Cerebellar cortex (tissue), 1 donor: ENCODE data around the gene TSPOAP1.
A peak's percentile ranks its signal among the peaks of the same experiment; 100 is the strongest.

ENCODE experiments used
- DNase-seq: peaks from one replicate; pipeline ENCODE4 v3.0.0-alpha.2; 2015; ENCODE audit warnings: low spot score

TSPOAP1 gene

DNA sequence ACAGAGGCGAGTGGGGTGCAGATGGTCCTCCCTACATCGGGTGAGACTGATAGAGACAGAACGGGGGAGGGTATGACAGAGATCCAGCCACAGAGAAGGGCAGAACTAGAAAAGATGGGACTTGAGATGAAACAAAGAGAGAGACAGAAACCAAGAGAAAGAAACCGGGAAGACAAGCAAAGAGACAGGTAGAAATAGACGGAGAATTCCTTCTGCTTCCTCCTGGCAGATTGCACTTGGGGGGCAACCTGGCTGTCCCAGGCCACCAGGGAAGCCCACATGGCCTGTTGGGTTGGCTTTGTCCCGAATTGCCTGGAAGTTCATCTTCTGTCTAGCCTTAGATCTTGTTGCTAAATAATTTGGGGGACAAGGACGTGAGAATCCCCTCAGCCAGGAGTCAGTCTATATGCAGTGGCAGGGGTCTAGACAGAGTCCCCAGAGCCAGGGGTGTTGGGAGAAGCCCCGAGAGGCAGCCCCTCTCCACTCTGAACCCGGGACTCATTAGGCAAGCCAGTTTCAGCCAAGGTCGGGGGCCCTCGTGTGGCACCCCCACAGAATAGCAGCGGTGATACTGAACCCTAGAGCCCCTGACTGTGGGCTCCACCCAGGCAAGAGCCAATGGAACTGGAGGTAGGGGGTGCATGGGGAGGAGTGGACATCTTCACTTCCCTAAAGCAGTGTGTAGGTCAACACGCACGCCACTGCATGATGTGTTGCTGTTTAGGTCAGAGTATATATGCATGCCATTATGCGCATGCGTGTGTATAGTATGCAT is 627 bp upstream of the TSPOAP1 start:
- peak; percentile 23 for DNase-seq

DNA sequence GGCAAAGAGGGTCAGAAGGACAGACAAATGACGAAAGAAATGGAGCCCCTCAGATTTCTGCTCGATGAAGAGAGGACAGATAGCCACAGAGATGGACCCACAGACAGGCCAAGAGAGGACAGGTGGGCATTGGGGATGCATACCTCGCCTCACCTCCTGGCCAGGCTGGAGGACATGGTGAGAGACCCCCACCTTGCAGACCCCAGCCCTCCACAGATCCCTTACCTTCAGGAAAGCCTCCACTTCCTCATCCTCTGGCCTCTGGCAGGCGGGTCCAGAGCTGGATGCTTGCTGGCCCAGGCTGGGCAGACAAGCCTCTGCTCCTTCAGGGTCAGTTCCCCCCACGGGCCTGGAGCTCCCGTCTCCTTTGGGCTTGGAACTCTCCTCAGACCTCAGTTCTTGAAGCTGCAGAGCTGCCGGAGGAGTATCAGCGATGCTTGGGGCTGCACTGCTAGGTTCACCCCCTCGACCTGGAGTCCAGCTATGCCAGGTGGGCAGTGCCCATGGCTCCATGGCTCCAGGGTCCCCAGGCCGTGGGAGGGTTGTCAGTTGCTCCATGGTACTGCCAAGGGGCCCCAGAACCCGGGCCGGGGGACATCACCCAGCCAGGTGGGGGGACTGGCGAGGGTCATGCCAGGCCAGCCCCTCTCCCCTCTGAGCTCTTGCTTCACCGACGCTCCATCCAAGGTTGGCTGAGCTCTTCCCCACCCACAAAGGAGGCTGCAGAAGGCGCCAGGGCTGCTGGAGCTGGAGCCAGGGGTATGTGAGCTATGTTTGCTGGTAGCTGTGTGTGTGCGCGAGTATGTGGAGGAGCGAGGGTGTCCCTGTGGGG is 1.0 kb downstream of the TSPOAP1 start:
- DNase-seq, result peak; percentile 21

DNA sequence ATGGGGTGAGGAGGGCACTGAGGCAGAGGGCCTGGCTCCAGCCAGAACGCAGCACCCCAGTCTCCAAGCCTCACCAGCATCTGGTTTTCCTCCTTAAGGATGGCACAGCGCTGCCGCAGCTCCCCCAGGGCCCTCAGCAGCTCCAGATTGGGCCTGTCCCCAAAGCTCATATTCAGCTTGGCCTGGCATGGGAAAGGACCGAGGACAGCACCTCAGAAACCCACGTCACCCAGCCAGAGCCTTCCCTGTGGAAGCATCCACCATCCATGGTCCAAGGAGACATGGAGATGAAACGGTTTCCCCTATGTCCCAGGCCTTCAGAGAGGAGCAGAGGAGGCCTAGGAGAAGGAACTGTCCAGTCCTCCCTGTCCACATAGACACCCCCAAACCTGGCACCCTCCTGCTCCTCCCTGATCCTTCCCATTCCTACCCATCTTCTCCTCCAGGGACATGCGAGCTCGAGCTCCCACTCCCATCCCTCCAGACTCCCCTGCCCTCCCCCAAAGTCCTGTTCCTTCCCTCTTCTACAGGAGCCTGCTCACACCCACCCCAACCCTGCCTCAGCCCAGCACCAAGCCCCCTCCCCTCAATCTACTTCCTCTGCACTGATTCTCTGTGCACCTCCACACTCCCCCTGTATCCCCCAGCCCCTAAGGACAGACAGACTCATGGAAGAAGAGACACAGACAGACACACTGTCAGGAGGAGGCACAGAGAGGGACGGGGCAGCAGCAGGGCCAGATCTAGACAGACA is 1.8 kb downstream of the TSPOAP1 start:
- peak; percentile 17 for DNase-seq

DNA sequence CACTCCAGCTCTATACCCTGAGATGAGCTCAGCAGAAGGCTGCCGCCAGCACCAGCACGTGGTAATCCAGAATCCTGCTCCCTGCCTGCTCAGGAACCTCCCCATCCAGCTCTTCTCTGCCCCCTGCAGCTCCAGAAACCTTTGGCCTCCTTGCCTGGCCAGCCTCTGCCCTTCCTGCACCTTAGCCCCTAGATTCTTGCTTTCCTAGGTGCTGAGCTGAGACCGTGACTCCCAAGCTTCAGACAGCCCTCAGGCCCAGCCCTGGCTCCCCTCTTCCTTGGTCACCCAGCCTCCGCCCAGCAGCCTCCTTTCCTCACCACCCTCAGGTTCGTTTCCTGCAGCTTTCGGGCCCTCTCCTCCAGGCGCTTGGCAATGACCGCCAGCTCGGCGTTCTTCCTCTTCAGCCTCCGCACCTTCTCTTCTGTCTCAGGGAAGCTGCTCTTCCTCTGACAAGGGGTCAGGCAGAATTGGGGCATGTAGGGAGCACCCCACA is 2.6 kb downstream of the TSPOAP1 start:
- peak; percentile 25 for DNase-seq

DNA sequence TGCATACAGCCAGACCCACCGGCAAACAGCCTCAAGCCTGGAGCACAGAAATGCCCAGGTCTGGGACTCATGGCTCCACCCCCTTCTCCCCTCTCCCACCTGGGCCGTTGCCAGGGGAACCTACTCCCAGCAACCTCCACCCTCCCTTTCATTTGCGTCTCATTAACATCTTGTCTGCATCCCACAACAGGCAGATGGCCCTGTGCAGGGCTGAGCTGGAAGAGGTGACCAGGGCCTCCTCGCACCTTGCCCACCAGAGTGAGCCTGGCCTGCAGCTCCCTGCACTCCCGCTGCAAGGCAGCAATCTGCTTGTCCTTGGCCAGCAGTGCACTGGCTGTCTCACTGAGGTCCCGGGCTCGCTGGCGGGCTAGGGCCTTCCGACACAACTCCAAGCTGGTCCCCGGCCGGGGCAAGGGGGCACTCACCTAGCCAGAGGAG is 3.3 kb downstream of the TSPOAP1 start:
- DNase-seq, result peak; percentile 68

DNA sequence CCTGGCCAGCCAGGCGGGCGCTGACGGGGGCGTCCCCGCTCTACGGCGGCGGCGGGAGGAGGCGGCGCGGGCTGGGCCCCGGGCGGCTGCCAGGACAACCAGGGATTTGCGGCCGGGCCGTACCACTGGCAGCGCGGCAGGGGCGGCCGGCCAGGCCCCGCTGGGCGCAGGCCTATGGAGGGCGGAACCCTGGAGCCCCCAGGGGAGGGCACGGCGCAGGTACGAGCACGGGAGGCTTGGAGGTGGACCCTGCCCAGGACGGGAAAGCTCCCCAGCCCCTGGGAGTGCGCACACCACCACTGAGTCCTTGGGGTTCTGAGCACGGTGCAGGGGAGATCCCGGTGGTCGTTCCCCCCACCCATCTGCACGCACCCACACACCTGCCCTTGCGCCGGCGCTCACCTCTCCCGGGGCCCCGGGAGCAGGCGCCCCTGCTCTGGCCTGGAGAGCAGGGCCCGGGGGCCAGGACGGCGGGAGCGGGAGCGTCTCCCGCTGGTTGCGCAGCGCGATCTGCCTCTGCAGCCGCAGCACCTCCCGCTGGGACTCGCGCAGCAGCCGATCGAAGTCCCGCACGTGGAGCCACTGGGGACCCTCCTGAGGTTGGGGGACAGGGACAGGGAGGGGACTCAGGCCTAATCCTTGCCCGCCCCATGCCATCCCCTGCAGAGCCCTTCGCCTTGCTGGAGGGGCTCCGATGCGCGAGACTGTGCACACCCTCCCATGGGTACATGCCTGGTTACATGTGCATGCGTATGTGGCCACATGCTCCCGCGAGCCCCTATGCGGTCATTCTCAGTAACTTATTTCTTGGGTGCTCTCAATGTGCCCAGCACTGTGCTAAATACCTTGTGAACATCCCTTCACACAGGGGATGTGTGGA is 3.9 kb downstream of the TSPOAP1 start:
- DNase-seq, result peak; percentile 40

DNA sequence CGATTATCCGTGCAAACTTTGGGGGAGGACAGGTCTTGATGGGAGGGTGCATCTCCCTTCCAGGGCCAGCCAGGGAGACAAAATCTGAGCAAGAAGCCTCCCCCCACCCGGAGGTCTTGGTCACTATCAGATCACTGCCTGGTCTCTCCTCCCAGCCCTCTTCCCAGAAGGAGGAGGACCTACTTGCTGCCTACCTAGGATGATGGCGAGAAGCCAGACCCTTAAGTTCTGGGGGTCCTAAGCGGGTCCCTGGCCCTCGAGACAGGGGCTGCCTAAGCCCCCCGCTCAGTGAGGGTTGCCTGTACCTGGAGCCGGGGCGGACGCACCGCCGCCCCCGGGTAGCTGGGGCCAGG is 4.6 kb downstream of the TSPOAP1 start:
- peak; percentile 32 for DNase-seq

DNA sequence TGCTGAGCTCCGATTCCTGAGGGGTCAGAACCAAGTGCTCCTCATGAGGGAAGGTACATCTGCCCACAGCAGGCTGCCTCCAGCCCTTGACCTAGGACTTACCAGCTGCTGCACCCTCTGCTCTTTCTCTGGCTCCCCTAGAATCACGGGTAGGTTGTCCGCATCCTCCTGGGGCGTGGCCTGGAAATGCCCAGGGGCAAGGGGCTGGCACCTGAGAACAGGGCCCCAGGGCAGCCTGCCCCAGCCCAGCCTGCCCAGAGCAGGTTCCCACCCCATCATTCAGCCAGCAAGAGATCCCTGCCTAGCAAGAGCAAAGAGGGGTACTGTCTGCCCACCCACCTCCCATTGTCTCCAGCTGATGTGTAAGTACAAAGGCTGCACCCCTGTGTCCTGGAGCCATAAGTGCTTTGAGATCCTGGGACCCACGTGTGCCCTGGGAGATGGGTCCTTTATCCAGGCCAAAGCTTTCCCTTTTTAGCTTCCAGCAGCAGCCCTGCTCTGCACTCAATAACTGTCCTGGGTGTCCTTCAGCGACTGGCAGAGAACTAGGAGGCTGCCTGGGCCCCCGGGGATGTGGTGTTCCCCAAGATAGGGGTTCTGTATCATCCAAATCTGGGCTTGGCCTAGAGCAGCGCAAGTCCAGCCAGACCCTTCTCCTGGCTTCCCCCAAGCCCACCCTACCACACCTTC is 5.1 kb downstream of the TSPOAP1 start:
- no peak for DNase-seq

DNA sequence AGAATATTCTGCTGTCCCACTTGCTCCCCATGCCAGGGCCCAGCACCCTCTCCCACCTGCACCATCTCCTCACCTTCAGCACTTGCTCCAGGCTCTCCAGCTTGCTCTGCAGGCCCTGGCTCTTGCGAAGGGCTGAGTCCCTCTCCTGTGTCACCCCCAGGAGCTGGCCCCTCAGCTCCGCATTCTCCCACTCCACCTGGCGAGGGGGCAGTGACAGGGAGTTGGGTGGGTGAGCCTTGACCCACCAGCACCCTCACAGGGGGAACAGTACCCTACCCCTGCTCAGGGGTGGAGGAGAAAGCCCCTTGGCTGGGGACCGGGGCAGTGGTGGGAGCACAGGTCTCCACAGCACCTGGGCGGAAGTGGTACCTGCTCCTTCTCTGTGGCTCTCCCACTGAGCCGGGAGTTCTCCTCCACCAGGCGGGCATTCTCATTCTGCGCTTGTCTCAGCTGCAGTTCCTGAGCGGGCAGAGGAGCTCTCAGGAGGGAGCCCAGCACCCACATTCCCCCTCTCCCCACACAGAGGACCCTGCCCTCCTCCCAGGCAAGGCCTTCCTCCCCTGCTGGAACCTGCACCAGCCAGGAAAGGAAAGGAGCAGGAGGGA is 5.9 kb downstream of the TSPOAP1 start:
- no peak for DNase-seq

DNA sequence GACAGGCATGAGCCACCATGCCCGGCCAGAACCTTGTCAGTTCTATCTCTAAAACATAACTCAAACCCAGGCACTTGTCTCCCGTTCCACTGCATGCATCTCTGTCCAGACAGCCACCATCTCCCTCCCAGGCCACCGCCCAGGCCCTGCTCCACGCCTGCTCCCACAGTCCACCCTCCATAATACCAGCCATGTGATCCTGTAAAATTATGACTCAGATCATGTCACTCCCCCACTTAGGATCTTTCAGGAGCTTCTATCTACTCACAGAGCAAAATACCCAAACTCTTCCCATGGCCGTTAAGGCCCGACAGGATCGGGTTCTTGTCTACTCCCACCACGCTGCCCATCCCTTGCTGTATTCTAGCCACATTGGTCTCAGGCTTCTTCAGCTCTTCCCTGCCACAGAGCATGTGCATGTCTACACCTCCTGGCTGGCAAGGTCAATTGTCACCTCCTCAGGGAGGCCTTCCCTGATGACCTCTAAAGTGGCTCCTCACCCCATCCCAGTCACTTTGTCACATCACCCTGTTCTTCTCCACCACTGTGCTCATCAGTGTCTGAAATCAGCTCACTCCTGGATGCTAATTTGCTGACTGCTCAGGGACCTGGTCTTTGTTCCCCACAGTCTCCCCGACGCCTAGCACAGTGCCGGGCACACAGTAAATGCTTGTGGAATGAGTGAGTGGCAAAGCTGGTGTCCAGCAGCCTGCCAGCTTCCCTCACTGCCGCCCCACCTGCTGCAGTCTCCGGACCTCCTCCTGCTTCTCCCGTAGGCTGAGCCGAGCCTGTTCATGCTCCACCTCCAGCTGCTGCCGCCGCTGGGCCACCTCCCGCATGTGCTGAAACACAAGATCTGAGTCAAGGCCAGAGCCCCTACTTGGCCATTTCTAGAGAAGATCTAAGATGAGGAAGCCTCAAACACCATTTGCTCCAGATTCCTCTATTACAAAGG is 6.7 kb downstream of the TSPOAP1 start:
- DNase-seq, result no peak

DNA sequence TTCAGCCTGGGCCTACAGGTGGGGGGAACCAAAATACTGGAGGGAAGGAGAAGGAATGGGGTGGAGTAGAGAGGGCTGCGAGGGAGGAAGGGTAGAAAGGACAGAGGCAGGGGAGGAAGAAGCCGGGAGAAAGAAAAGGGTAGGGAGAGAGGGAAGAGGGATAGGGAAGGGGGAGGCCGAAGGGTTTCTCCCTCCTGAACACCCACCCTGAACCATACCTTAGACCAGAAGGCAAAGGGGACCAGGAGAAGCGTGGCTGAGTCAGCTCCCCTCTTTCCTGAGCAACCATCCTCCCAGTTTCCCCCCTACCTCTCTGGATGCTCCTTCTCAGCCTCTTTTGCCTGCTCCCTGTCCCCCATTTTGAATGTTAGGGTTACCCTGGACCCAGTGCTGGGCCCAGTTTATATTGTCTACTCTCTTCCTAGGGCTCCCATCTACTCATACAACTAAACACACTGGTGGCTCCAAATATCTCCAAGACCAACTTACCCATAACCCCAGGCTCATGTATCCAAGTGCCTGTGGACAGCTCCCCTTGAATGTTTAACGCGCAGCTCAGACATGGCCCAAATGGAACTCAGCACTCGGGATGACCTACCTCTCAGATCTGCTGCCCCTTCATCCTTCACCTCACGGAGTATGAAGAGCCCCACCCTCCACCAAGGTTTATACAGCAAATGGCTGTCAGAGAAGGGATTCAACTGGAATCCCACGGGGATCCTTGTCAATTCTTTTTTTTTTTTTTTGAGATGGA is 7.8 kb downstream of the TSPOAP1 start:
- DNase-seq, result no peak

DNA sequence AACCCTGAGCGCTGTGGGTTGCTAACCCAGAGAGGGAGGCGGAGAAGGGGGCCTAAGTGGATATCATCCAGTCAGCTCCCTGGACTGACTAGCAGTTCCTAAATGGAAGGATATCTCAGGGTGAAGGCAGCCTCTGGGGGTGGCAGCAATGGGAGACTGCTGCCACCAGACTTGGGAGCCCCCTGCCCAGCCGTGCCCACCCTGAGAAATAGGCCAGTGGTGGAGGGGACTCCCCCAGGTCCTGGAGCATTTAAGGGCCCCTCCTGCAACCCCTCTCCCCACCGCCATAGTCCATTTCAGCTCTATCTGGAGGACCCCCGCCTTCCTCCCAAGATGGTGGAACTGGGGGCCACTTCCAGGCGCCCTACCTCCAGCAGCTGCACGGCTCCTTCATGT is 8.4 kb downstream of the TSPOAP1 start:
- DNase-seq, result no peak

DNA sequence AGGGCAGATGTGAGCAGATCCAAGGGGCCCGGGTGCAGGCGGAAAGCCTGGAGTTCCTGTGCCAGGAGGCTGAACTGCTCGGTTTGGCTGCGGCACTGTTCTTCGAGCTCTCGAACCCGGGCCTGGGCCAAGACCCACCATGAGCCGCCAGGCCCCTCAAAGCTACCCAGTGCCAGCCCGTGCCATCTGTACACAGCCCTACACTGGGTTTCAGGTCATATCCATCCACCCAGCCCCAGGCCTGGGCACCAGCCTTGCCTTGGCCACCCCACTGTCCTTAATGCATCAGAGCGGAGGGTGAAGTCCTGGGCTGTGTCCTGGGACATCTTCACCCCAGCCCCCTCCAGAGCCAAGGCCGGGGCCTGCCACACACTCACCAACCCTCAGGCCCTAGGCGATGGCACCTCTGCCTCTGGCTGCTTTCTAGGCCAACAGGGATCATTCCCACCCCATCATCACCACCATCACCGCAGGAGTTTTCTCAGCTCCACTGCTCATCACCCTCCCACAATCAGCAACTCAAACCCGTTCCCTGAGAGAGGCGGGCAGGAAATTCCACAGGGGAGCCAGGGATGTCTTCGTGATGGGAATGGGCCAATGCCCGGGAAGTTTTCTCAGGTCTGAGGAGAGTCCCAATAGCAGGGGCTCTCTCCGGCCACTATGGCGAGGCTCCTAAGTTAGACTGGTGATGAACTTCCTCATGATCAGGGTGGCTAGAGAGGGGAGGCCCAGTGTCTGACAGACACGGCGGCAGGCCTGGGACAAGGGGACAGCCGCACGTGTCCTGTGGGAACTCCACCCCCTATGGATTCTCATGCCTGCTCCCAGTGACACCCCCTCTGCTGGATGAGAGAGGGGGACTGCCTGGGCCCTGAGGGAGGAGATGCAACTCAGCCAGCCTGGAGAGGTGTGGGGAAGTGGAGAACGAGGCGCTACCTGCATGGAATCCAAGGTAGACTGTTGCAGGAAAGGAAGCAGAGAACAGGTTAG is 9.1 kb downstream of the TSPOAP1 start:
- DNase-seq, result no peak

DNA sequence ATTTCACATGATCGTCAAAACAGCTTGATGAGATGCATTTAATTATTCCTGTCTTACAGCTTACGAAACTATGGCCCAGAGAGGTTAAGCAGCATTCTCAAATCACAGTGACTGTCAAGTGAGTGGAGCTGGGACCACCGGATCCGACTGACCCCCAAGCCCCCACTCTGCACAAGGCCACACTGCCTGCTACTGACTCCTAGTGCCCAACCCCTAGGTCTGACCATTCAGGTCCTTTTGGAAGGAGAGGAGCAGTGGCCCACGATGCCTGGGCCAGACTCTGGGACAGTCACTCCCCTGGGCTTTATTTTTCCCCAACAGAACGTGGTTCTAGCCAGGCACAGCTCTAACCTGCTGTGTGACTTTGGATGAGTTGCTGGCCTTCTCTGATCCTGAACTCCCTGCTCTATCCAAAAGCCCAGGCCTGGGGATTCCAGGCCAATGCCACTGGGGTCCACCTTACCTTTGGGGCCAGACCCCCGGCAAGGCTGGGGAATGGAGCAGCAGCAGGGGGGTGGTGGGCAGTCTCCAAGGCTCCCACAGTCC is 9.9 kb downstream of the TSPOAP1 start:
- DNase-seq, result no peak

DNA sequence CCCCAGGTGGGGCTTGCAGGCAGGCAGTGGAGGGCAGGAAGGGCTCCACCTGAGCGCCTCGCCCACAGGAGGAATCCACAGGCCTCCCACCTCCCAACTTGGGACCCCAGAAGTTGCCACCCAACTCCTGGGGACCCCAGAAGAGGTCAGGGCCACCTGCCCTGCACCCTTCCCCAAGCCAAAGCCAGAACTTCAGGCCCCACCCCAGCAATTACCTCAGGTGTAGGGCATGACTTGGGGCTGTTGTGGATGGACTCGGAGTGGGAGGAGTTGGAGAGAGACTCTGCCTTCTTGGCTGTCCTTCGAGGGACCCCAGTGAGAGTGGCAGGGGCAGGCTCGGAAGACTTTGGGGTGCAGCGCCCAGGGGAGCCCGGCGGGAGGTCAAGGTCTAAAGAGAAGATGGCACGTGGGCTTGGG is 10.5 kb downstream of the TSPOAP1 start:
- DNase-seq, result no peak

DNA sequence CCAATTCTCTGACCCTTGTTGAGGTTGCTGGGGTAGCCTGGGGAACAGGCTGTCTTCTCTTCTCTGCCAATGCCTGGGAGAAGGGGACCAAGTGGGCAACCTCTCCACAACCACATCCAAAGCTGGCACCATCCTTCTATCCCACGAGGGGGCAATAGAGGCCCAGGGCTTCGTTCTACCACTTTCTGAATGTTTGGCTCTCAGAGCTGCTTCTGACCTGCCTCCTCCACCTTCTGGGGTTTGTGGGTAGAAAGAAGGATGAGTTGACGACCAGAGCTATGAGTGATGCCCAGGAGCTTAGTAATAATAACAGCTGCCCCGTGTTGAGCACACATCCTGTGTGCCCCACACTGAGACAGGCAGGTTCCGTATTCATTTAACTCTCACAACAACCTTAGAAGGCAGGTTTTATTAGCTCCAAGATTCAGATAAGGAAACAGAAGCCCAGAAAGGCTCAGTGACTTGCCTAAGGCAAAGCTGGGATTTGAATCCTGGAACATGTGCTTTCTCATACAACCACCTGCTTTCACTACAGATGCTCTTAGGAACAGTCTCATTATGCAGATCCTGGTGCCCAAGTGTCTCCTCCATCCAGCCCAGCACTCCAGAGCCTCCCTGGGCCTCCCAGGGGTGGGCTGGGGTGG is 11.1 kb downstream of the TSPOAP1 start:
- DNase-seq, result peak; percentile 67
